ENCODE measurements around the gene AIPL1. TPM values are rescaled to one million over a fixed set of nuclear protein-coding genes. Genes with fewer than 3 reads are reported as not detected.
A peak's percentile ranks its signal among the peaks of the same experiment; 100 is the strongest.

AIPL1 gene
- total and polyA plus RNA-seq, 2 of the 4 experiments (the other 2 are of a cell fraction) = not detected

GRCh38 chr17:6456321-6456720 is 21.4 kb upstream of the AIPL1 start:
- H4K91ac ChIP-seq (ENCODE audit: insufficient read depth, low read depth, low read length) = peak overlapping the region; percentile 73
- no peaks in the 10 kb centered on the region for H3K9me3 ChIP-seq (ENCODE audit: control insufficient read depth, insufficient read depth, low read length)
- H3K9me1 ChIP-seq (ENCODE audit: insufficient read depth, low read length) = peaks cover 9% of the 10 kb centered on the region
- in situ Hi-C loops (cut with MboI; ENCODE audit: low sequenced_read_pairs) (no loop called here), intact Hi-C loops (cut with micrococcal nuclease) (no loop called here), dilution Hi-C loops (cut with HindIII; ENCODE audit: low sequenced_read_pairs, unreplicated experiment) (no loop called here)
- peak overlapping the region; percentile 50; the same call in 1 of the 3 replicates for H2BK15ac ChIP-seq (ENCODE audit: low read depth, low read length)
- H3K9ac ChIP-seq (ENCODE audit: low read depth, low read length) = no peak overlapping the region
- peak overlapping the region; percentile 84 for H2AK5ac ChIP-seq (ENCODE audit: low read depth, low read length)
- no peak overlapping the region for H4K5ac ChIP-seq (ENCODE audit: low read depth, low read length)
- H3K56ac ChIP-seq (ENCODE audit: extremely low read depth, insufficient read depth, low read length) = no peak overlapping the region
- H4K20me1 ChIP-seq (ENCODE audit: insufficient read depth, low read length) = no peaks in the 10 kb centered on the region
- CTCF ChIA-PET = no interaction called here
- no peak overlapping the region for H3K18ac ChIP-seq (ENCODE audit: low read depth, low read length)
- TF ChIP-seq MAFK (IDR thresholded peaks at IDR 0.05; ENCODE audit: low read depth, low read length) (no peak), USF2 (IDR thresholded peaks at IDR 0.05; ENCODE audit: low read depth, low read length) (no peak), CHD1 (IDR thresholded peaks at IDR 0.05; ENCODE audit: low read depth, low read length) (no peak), POLR2A (IDR thresholded peaks at IDR 0.05; ENCODE audit: low read depth, low read length) (no peak), FOS (IDR thresholded peaks at IDR 0.05; ENCODE audit: low read depth, low read length) (no peak), RFX5 (IDR thresholded peaks at IDR 0.05; ENCODE audit: low read depth, low read length) (no peak), MAZ (IDR thresholded peaks at IDR 0.05; ENCODE audit: borderline replicate concordance, low read depth, low read length) (no peak), RCOR1 (IDR thresholded peaks at IDR 0.05; ENCODE audit: insufficient replicate concordance, low read length) (no peak), MXI1 (IDR thresholded peaks at IDR 0.05; ENCODE audit: borderline replicate concordance, low read depth, low read length) (no peak), CEBPB (IDR thresholded peaks at IDR 0.05; ENCODE audit: low read depth, low read length) (no peak), CTCF (conservative IDR thresholded peaks at IDR 0.05; ENCODE audit: low read depth, low read length) (no peak), RAD21 (IDR thresholded peaks at IDR 0.05; ENCODE audit: low read length) (no peak), NFE2L2 (IDR thresholded peaks at IDR 0.05; ENCODE audit: low read depth, low read length) (no peak)
- H3K79me1 ChIP-seq (ENCODE audit: low read depth in 1 of 2, low read length in 2 of 2) = no peaks in the 10 kb centered on the region
- POLR2A ChIA-PET (ENCODE audit: unreplicated experiment) = no interaction called here
- peak overlapping the region in 1 of 2 experiments; percentile 41; a peak in 1 of 4 replicates for H4K8ac ChIP-seq (ENCODE audit: low read depth in 2 of 2, low read length in 2 of 2)
- H2BK5ac ChIP-seq (ENCODE audit: low read depth, low read length, poor library complexity, severe bottlenecking) = no peak overlapping the region
- no peak overlapping the region for H3K23ac ChIP-seq (ENCODE audit: low read depth, low read length)
- H3K14ac ChIP-seq (replicated peaks; ENCODE audit: low read depth, low read length) = no peak overlapping the region
- no peak overlapping the region for H3K4me2 ChIP-seq (ENCODE audit: low read depth, low read length)
- no peak overlapping the region for H2AFZ ChIP-seq (replicated peaks; ENCODE audit: low read length, poor library complexity)
- BruUV-seq (replicated peaks) = no TSS peak
- H3K27me3 ChIP-seq (ENCODE audit: control insufficient read depth, insufficient read depth, low read length) = no peaks in the 10 kb centered on the region
- H3K4ac ChIP-seq (ENCODE audit: low read depth, low read length) = peak overlapping the region; percentile 49; the same call in 1 of the 2 replicates
- H3K4me3 ChIP-seq (ENCODE audit: insufficient read depth, low read depth, low read length) = no peak overlapping the region
- 87% methylated on average over 6 of the region's 9 CpGs; no CpG with 5 or more reads in 1 of the 2 experiments for WGBS, 2 experiments (ENCODE audit: extremely low coverage in 2 of 2, insufficient read length in 1 of 2)
- H2AK9ac ChIP-seq (replicated peaks; ENCODE audit: low read depth, low read length, poor library complexity) = peak overlapping the region; percentile 33
- H3K27ac ChIP-seq (ENCODE audit: insufficient read depth, low read length) = no peak overlapping the region
- H3K4me1 ChIP-seq (ENCODE audit: control insufficient read depth, insufficient read depth, low read length) = peaks cover 13% of the 10 kb centered on the region
- peak overlapping the region; percentile 44 for H2BK120ac ChIP-seq (ENCODE audit: low read depth, low read length)
- no peak for ATAC-seq (ENCODE audit: low read depth)
- peak overlapping the region; percentile 46; the same call in 1 of the 2 replicates for H2BK20ac ChIP-seq (ENCODE audit: low read depth, low read length)
- no peak for DNase-seq
- no peaks in the 10 kb centered on the region for H3K36me3 ChIP-seq (ENCODE audit: control insufficient read depth, insufficient read depth, low read length)
